Peyer's patch (tissue), 4 donors: ENCODE results near the gene SYNJ2BP.

Source experiments
- POLR2A ChIP-seq, 2 donors: fragments of 450-650 bp; IDR thresholded peaks; one replicate each; pipeline ENCODE4 v1.5.1; 2017; ENCODE audit warnings: antibody characterized with exemption in 2 of 2, mild to moderate bottlenecking in 2 of 2, moderate library complexity in 2 of 2
- TF ChIP-seq, protein P1 (sequence below), 6 experiments: fragments of 450-650 bp in 4 of 6; fragments of 200-600 bp in 2 of 6; sonication (generic) in 1 of 6; IDR thresholded peaks; one replicate each; pipeline ENCODE4 v1.5.1; 2017 to 2019; ENCODE audit warnings: antibody characterized with exemption in 6 of 6, mild to moderate bottlenecking in 3 of 6, moderate library complexity in 1 of 6

DNA sequence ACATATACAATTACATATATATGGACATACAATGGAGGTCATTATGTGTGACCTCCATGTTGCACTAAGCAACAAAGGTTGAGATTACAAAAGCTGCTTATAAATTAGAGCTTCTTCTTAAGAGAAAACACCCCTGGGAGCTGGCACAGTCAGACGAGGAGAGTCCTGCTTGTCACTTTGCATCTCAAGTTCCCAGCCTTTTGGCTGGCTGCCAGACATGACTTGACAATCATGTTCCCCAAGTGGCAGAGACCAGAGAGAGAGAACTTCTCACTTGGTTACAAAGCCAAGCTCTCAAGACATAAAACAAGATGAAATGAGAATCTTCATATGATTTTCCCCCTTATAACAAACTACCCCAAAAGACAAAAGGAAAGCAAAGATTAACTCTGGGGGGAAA, 8.5 kb upstream of the SYNJ2BP start:
- TF ChIP-seq, protein P1, sequence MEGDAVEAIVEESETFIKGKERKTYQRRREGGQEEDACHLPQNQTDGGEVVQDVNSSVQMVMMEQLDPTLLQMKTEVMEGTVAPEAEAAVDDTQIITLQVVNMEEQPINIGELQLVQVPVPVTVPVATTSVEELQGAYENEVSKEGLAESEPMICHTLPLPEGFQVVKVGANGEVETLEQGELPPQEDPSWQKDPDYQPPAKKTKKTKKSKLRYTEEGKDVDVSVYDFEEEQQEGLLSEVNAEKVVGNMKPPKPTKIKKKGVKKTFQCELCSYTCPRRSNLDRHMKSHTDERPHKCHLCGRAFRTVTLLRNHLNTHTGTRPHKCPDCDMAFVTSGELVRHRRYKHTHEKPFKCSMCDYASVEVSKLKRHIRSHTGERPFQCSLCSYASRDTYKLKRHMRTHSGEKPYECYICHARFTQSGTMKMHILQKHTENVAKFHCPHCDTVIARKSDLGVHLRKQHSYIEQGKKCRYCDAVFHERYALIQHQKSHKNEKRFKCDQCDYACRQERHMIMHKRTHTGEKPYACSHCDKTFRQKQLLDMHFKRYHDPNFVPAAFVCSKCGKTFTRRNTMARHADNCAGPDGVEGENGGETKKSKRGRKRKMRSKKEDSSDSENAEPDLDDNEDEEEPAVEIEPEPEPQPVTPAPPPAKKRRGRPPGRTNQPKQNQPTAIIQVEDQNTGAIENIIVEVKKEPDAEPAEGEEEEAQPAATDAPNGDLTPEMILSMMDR (IDR thresholded peaks at IDR 0.05), result no peak
- TF ChIP-seq POLR2A (IDR thresholded peaks at IDR 0.05), result no peak
